Measurements from ENCODE around the gene EHD2.
"Not testable (repeated sequence)": the region's sequence is repeated elsewhere in the genome, so short reads cannot be mapped to it uniquely, and the experiment has no call there.

- not testable (repeated sequence) for TF ChIP-seq CTCF (optimal IDR thresholded peaks at IDR 0.05 in 1 of 3, IDR thresholded peaks at IDR 0.05 in 1 of 3, conservative IDR thresholded peaks at IDR 0.05 in 1 of 3; ENCODE audit: extremely low read depth in 1 of 3, insufficient read depth in 2 of 3, low read length in 3 of 3); EZH2 (IDR thresholded peaks at IDR 0.05; ENCODE audit: low read length)
Observed at GRCh38 chr19:47728295-47728694, 15.1 kb downstream of the EHD2 start.
